HUES64 (cell line): ENCODE results near the gene RAMP3.

Experiments used
- H3K27ac ChIP-seq: 2 replicates; pipeline ENCODE4 v1.7.0; 2013; ENCODE audit warnings: low read depth, low read length, inconsistent platforms
- H3K27me3 ChIP-seq: 2 replicates; pipeline ENCODE4 v1.6.1; 2013; ENCODE audit warnings: mild to moderate bottlenecking, low read length; ENCODE audit not compliant: insufficient read depth
- H3K36me3 ChIP-seq: 2 replicates; pipeline ENCODE4 v1.6.1; 2013; ENCODE audit warnings: mild to moderate bottlenecking, low read length; ENCODE audit not compliant: insufficient read depth
- H3K4me1 ChIP-seq: 2 replicates; pipeline ENCODE4 v1.6.1; 2013; ENCODE audit warnings: mild to moderate bottlenecking, low read length, moderate library complexity; ENCODE audit not compliant: insufficient read depth
- H3K4me3 ChIP-seq: 2 replicates; pipeline ENCODE4 v1.5.1; 2013; ENCODE audit warnings: mild to moderate bottlenecking, low read length, moderate library complexity
- H3K9ac ChIP-seq: 2 replicates; pipeline ENCODE4 v1.6.1; 2013; ENCODE audit warnings: mild to moderate bottlenecking, low read depth, low read length
- H3K9me3 ChIP-seq: 2 replicates; pipeline ENCODE4 v1.6.1; 2013; ENCODE audit warnings: low read depth, low read length; ENCODE audit not compliant: insufficient read depth
- WGBS: fragments of 150-250, 120-280 bp; methylation state at CpG from one replicate; pipeline ENCODE4 v1.1.7; 2013; ENCODE audit warnings: missing lambda C conversion rate; 5-methylcytosine and 5-hydroxymethylcytosine counted together

Gene RAMP3

DNA sequence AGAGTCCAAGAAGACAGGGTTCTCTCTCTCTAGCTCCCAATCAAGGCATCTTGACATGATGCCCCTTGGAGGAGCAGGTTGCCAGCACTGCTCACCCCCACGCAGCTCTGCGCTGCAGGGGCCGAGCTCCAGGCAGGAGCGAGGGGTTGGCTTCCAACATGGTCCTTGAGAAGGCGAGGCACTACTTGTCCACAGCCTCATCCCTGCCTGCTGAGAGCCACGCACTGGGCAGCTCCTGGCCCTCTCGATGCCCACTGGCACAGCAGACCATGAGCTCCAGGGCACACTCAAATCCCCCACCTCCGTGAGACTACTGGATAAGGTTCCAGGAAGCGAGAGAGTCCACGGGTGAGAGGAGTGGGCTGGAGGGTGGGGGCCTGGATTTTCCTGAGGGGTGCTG lies 31.1 kb downstream of the RAMP3 start:
- H3K27me3 ChIP-seq, result no peaks in the 10 kb centered on the region
- no peaks in the 10 kb centered on the region for H3K4me1 ChIP-seq
- H3K9me3 ChIP-seq, result no peaks in the 10 kb centered on the region
- no peaks in the 10 kb centered on the region for H3K36me3 ChIP-seq
- no peak overlapping the region for H3K4me3 ChIP-seq
- H3K27ac ChIP-seq, result no peak overlapping the region
- H3K9ac ChIP-seq, result no peak overlapping the region
- WGBS, result 94% methylated on average over 10 of the region's 10 CpGs

DNA sequence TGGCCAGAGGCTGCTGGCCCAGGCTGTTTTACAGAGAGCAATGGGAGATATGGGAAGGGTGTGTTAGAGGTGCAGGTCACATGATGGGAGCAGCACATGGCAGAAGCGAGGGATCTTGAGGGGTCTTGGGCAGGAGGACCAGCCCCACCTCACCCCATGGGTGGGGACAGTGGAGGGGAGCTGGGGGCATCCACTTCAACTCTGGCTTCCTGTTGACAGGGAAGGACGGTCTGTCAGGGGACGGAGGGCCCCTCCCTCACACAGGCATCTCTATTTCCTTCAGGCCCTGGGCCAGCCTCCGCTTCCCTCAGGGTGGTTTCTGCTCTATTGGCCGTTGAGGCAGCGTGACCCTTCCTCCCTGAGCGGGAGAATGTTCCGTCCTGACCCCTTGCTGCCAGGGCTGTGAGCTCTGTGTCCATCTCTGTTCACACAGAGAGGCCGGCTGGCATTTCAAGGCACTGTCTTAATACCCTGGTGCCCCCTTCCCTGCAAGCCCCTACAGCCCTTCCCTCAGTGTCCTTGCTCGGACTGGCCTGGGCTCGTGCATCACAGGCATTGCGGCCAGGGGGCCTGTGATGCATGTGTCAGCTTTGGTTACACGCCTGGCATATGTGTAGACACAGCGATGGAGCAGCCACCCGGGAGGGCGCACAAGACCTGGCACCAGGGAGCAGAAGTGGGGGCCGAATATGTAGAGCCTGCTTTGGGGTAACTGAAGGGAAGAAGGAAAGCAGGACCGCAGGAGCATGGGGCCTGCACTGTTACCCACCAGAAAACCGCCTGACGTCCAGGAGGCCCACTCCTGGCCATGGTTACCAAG lies 31.8 kb downstream of the RAMP3 start:
- WGBS, result 95% methylated on average over 20 of the region's 20 CpGs
- Histone ChIP-seq H3K4me3 (no peak overlapping the region), H3K27me3 (no peaks in the 10 kb centered on the region), H3K27ac (no peak overlapping the region), H3K4me1 (no peaks in the 10 kb centered on the region), H3K9me3 (no peaks in the 10 kb centered on the region), H3K36me3 (no peaks in the 10 kb centered on the region), H3K9ac (no peak overlapping the region)

DNA sequence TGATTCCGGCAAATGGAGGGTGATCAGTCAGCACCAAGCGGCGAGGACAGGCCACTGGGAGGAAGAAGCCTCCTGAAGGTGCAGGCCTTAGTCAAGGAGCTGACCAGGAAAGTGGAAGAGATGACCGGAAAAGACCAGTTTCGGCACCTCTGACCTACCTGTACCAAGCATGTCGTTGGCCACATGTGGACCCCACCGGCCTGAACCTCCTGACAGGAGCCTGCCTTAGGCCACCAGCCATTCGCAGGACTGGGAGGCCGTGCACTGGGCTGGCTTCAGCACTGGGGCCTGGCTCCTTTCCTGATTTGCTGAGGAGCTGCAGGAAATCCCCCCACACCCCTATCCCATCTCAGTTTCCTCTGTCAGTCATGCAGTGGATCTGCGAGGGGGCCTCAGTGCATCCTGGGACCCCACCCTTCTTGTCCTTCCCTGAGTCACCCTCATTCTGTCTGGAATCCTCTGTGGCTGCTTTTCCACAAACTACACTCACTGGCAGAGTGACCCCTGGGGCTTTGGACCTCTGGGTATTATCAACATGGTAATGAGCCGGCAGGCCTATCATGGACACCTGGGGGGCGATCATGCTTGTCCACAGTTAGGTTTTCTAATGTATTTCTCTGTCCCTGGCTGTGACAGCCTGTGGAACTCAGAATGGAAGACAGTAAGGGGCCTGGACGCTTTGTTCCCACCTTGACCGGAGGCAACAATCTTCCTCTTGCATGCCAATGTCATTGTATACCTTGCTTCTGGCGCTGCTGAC lies 33.0 kb downstream of the RAMP3 start:
- no peak overlapping the region for H3K27ac ChIP-seq
- no peak overlapping the region for H3K9ac ChIP-seq
- no peak overlapping the region for H3K4me3 ChIP-seq
- H3K27me3 ChIP-seq, result no peaks in the 10 kb centered on the region
- WGBS, result 88% methylated on average over 15 of the region's 15 CpGs
- no peaks in the 10 kb centered on the region for H3K9me3 ChIP-seq
- H3K4me1 ChIP-seq, result no peaks in the 10 kb centered on the region
- H3K36me3 ChIP-seq, result no peaks in the 10 kb centered on the region

DNA sequence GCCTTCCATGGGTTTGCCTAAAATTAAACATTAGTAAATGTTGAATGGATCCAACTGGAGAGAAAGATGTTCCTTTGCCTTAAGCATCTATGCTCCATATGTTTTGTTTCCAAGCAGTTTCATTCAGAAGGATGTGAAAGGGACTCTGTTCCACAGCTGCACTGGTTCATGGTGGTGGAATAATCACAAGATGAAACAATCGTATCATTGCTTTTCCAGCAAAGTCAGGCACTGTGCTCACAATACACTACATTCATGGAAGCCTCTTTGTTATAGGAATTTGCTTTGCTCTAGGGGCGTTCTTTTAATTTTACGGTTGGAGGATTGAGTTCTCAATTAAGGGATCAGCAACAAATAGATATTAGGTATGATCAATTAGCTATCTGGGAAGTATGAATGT lies 33.8 kb downstream of the RAMP3 start:
- Histone ChIP-seq H3K36me3 (no peaks in the 10 kb centered on the region), H3K27me3 (no peaks in the 10 kb centered on the region), H3K4me1 (no peaks in the 10 kb centered on the region), H3K9me3 (no peaks in the 10 kb centered on the region), H3K27ac (no peak overlapping the region), H3K4me3 (no peak overlapping the region), H3K9ac (no peak overlapping the region)
- WGBS, result 97% methylated on average over 3 of the region's 3 CpGs

DNA sequence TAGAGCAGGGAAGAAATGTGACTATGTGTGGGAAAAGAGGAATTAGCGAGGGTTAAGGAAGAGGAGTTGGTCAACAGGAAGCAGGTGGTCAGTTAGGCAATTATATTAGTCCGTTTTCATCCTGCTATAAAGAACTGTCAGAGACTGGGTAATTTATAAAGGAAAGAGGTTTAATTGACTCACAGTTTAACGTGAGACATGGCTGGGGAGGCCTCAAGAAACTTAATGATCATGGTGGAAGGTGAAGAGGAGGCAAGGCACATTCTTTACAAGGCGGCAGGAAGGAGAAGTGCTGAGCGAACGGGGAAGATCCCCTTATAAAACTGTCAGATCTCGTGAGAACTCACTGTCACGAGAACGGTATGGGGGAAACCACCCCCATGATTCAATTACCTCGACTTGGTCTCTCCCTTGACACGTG lies 35.0 kb downstream of the RAMP3 start:
- 90% methylated on average over 11 of the region's 11 CpGs for WGBS
- Histone ChIP-seq H3K36me3 (no peaks in the 10 kb centered on the region), H3K9ac (no peak overlapping the region), H3K9me3 (no peaks in the 10 kb centered on the region), H3K4me3 (no peak overlapping the region), H3K27ac (no peak overlapping the region), H3K27me3 (no peaks in the 10 kb centered on the region), H3K4me1 (no peaks in the 10 kb centered on the region)

DNA sequence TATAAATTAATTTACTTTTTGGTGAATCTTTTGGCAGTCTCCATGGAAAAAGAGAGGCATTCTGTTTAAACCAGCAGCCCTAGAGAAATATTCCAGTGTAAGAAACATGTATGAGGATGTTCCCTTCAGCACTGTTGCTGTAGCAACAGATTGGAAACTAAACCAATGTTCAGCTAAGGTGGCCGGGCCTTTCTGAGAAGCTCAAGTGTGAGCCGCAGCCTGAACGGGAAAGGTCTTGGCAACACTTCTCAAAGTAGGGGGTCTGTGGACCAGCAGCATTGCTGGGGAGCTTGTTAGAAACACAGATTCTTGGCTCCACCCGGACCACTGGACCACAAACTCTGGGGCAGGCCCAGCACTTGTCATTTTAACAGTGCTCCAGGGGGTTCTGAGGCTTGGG lies 36.2 kb downstream of the RAMP3 start:
- H3K27ac ChIP-seq, result no peak overlapping the region
- WGBS, result 82% methylated on average over 4 of the region's 4 CpGs
- no peaks in the 10 kb centered on the region for H3K9me3 ChIP-seq
- no peak overlapping the region for H3K4me3 ChIP-seq
- H3K27me3 ChIP-seq, result no peaks in the 10 kb centered on the region; the same call in 1 of the 2 replicates
- no peaks in the 10 kb centered on the region for H3K36me3 ChIP-seq
- no peak overlapping the region for H3K9ac ChIP-seq
- no peaks in the 10 kb centered on the region for H3K4me1 ChIP-seq

DNA sequence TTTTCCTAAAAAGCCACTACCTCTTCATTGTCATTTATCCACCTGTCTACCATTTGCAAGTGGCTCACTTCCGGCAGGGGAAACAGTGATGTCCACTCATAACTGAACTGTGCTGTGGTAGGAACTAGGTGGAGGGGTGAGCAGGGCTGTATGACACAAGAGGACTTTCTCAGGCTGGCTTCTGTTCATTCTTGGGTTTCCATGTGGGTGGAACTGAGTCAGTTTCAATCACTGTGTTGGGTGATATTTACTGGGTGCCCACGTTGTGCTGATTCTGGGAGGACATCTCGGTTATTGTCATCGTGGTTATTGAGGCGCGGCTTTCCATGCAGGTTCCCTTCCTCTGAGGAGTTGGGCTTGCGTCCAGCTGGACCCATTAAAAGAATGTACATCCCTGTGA lies 38.8 kb downstream of the RAMP3 start:
- Histone ChIP-seq H3K36me3 (no peaks in the 10 kb centered on the region), H3K9ac (no peak overlapping the region), H3K27ac (no peak overlapping the region), H3K27me3 (no peaks in the 10 kb centered on the region; the same call in 1 of the 2 replicates), H3K9me3 (no peaks in the 10 kb centered on the region), H3K4me3 (no peak overlapping the region), H3K4me1 (no peaks in the 10 kb centered on the region)
- 94% methylated on average over 7 of the region's 7 CpGs for WGBS

DNA sequence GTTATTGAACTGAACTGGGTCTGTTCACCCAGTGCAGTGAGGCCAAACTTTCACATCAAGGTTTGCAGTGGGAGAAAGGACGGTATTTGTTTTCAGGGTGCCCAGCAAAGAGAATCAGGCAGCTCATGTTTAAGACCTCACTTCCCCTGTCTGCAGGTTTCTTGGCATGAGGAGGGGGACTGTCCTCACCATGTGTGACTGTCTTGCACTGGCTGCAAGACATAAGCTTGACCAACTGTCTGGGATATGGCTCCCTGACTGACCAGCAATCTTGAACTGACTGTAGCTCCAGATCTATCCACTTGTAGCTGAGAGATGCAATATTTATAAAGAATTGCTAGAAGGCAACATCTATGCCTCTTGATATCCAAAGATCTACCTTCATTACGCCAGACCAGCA lies 39.9 kb downstream of the RAMP3 start:
- WGBS, result 90% methylated on average over 2 of the region's 2 CpGs
- H3K27me3 ChIP-seq, result no peaks in the 10 kb centered on the region; the same call in 1 of the 2 replicates
- no peaks in the 10 kb centered on the region for H3K4me1 ChIP-seq
- H3K4me3 ChIP-seq, result no peak overlapping the region
- no peaks in the 10 kb centered on the region for H3K9me3 ChIP-seq
- H3K36me3 ChIP-seq, result no peaks in the 10 kb centered on the region
- no peak overlapping the region for H3K27ac ChIP-seq
- H3K9ac ChIP-seq, result no peak overlapping the region

DNA sequence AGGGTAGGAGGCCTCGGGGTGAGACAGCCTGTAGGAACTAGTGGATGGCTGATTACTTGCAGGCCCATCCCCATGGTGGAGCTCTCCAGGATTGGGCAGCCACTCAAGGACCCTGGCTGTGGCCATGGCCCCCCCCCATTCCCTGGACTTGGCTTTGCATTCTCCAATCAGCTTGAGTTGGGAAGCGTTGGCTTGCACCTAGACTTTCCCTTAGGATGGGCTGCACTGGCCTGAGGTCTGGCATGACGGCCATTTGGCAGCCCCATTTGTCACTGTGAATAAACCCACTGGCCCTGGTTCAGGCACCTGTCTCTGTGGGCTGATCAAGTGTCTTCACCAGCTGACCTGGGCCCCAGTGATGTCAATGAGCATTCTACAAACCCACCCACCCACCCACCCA lies 41.4 kb downstream of the RAMP3 start:
- H3K4me1 ChIP-seq, result no peaks in the 10 kb centered on the region
- H3K9ac ChIP-seq, result no peak overlapping the region
- H3K27me3 ChIP-seq, result no peaks in the 10 kb centered on the region; the same call in 1 of the 2 replicates
- no peaks in the 10 kb centered on the region for H3K9me3 ChIP-seq
- no peak overlapping the region for H3K4me3 ChIP-seq
- no peaks in the 10 kb centered on the region for H3K36me3 ChIP-seq
- 89% methylated on average over 3 of the region's 3 CpGs for WGBS
- no peak overlapping the region for H3K27ac ChIP-seq

DNA sequence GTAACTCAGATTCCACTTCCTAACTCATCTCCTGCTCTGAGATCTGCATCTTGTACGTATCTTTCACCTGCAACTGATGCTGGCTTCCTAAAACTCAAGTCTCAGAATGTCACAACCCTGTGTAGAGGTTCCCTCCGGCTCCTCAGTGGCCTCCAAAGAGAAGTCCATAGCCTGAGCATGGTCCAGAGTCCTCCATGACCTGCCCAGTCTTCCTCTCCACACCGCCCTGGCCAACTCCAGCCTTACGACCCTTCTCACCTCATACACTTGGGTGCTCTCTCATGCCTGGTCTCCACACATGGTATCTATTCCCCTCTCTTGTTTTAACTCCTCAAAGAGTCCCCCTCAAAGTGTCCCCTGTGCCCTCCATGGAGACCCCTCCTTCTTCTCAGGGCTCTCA lies 41.9 kb downstream of the RAMP3 start:
- Histone ChIP-seq H3K4me1 (no peaks in the 10 kb centered on the region), H3K27ac (no peak overlapping the region), H3K36me3 (no peaks in the 10 kb centered on the region), H3K27me3 (no peaks in the 10 kb centered on the region; the same call in 1 of the 2 replicates), H3K9ac (no peak overlapping the region), H3K9me3 (no peaks in the 10 kb centered on the region), H3K4me3 (no peak overlapping the region)
- 93% methylated on average over 4 of the region's 4 CpGs for WGBS

DNA sequence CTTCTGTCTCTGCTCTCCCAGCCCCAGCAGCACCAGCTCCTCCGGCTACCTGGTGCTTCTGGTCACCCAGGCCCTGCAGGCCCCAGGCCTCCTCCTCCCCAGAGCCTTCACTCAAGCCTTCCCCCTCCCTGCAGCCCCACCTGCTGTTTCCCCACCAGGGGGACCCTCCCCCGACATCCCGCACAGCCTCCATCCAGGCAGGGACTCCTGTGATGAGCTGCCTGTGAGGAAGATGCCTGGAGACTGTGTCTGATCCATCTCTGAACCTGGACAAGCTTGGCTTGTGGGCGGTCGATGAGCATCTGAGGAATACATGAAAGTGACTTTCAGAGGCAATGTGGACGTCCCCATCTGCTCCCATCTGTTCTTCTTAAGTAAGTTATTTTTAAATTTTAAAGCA lies 45.0 kb downstream of the RAMP3 start:
- H3K27me3 ChIP-seq, result peaks cover 3% of the 10 kb centered on the region; the same call in 1 of the 2 replicates
- no peak overlapping the region for H3K4me3 ChIP-seq
- no peaks in the 10 kb centered on the region for H3K4me1 ChIP-seq
- no peak overlapping the region for H3K9ac ChIP-seq
- WGBS, result 83% methylated on average over 5 of the region's 6 CpGs
- H3K36me3 ChIP-seq, result no peaks in the 10 kb centered on the region
- H3K27ac ChIP-seq, result no peak overlapping the region
- H3K9me3 ChIP-seq, result no peaks in the 10 kb centered on the region
